GM12801 (cell line): ENCODE measurements around the gene ARHGAP31.

Source experiments
- TF ChIP-seq, protein P1 (sequence below): IDR thresholded peaks from one replicate; pipeline ENCODE4 v1.5.1; 2011; ENCODE audit warnings: control low read depth; ENCODE audit not compliant: insufficient read length; ENCODE audit errors: extremely low read depth

ARHGAP31 gene

GRCh38 chr3:119316313-119316670 is 22.1 kb downstream of the ARHGAP31 start:
- TF ChIP-seq, protein P1, sequence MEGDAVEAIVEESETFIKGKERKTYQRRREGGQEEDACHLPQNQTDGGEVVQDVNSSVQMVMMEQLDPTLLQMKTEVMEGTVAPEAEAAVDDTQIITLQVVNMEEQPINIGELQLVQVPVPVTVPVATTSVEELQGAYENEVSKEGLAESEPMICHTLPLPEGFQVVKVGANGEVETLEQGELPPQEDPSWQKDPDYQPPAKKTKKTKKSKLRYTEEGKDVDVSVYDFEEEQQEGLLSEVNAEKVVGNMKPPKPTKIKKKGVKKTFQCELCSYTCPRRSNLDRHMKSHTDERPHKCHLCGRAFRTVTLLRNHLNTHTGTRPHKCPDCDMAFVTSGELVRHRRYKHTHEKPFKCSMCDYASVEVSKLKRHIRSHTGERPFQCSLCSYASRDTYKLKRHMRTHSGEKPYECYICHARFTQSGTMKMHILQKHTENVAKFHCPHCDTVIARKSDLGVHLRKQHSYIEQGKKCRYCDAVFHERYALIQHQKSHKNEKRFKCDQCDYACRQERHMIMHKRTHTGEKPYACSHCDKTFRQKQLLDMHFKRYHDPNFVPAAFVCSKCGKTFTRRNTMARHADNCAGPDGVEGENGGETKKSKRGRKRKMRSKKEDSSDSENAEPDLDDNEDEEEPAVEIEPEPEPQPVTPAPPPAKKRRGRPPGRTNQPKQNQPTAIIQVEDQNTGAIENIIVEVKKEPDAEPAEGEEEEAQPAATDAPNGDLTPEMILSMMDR = no peak

DNA sequence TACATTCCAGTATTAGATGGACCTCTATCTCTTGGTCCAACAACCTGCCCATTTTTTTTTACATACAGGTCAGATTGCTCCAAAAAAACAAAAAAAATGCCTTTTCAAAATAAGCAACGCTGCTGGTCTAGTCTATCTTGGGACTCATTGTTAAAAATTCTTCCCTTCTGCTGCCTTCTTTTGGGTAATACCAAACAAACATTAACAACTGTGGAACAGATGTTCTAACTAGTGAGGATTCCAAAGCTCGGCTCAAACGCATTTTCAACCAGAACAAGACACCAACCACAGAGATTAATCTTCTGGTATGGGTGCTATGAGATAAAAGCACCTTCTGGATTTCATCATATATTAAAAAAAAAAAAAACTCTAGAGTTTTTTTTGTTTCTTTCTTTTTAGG is 24.7 kb downstream of the ARHGAP31 start:
- TF ChIP-seq, protein P1 = no peak

- TF ChIP-seq, protein P1 = no peak
Observed at GRCh38 chr3:119319311-119319710, 25.1 kb downstream of the ARHGAP31 start.

DNA sequence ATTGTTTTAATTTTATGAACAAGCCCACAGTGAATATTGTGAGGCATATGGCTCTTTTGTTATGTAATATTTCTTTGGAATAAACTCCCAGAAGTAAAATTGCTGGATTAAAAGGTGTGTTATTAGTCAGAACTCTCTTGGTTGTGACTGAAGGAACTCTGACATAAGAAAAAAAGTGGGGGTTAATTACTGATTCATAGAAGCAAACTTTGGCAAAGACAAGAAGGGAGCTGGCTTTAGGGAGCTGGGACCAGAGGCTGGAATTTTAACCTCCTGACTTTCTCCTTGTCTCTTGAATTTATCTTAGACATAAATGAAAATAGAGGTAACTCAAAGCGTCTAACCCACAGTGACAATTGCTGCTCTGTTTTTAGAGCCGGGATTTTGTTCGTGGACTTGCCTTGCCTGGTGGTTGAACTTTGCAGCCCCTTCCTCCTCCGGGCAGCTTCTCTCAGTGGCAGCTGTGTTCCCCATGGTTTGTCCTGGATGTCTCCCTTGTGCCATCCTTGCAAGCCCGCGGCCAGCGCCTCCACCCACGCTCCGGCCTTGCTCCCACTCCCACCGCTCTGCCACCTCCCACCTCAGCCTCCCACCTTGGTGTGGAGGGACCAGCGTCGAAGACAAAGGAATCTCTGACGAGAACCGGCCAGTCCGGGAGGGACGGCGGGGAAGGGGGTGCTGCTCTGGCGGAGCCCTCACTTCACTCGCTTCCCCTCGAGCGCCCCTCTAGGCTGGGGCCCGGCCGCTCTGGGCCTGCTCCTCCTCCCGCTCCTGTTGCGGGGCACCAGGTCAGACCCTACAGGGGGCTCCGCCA is 28.0 kb downstream of the ARHGAP31 start:
- TF ChIP-seq, protein P1 = no peak

DNA sequence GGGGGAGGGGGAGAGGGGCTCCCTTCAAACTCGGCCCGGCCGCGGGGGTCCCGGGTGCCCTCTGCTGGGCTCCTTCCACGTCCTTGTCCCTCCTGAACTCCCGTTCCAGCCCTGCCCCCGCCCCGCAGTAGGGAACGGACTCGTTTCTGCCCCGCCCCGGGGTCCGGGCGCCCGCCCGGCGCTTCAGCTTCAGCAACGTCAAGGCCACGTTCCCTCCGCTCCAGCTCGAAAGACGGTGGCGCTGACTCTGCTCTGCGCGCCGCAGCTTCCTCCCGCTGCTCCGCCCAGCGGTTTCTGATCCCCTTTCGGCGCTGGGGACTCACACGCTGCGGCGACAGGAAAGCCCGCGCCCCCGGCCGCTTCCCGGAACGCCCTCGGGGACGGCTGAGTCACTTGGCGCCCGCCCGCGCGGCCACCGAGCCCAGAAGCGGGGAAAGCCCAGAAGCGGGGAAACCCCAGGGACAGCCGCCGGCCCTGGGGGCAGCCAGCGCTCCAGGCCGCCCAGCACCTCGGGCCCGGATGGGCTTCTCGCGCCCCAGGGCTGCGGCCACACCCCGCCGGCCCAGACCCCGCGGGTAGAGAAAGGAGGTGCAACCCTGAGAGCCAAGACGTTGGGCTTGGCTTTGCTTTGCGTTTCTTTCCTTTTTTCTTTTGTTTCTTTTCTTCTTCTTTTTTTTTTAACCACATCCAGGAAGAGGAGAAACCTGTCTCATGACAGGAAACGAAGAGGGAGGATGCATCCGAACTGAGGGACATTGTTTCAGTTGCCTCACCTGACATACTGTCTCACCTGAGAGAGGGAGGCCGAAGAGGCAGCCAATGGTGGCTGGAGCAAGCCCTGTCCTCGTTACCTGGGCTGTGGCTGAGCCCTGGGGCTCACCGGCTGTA is 28.9 kb downstream of the ARHGAP31 start:
- TF ChIP-seq, protein P1 = no peak

GRCh38 chr3:119323723-119324085 is 29.5 kb downstream of the ARHGAP31 start:
- TF ChIP-seq, protein P1 = no peak

- TF ChIP-seq, protein P1 = no peak
Observed at GRCh38 chr3:119324899-119325298, 30.7 kb downstream of the ARHGAP31 start.
